SU-DHL-6 (cell line): ENCODE measurements around the gene F9.
"Not testable (repeated sequence)": the region's sequence is repeated elsewhere in the genome, so short reads cannot be mapped to it uniquely, and the experiment has no call there.

Source experiments
- H2AFZ ChIP-seq: fragments of 200-600 bp; sonication (generic); 2 replicates; pipeline ENCODE4 v1.6.1; 2014; ENCODE audit warnings: low read depth, mild to moderate bottlenecking, moderate library complexity, mixed read lengths, antibody characterized with exemption, low read length; ENCODE audit not compliant: severe bottlenecking
- H3F3A ChIP-seq: fragments of 200-600 bp; shearing (Covaris generic); 2 replicates; pipeline ENCODE4 v1.6.0; 2016; ENCODE audit warnings: antibody characterized with exemption, mild to moderate bottlenecking; ENCODE audit not compliant: insufficient read depth
- H3K27ac ChIP-seq: fragments of 200-600 bp; sonication (generic); 2 replicates; pipeline ENCODE4 v1.5.1; 2016; ENCODE audit warnings: low read depth, mild to moderate bottlenecking, low read length, moderate library complexity, mixed read lengths
- H3K27me3 ChIP-seq: fragments of 200-600 bp; sonication (generic), shearing (Covaris generic); 2 replicates; pipeline ENCODE4 v1.6.0; 2014; ENCODE audit warnings: mild to moderate bottlenecking, low read length
- H3K36me3 ChIP-seq: fragments of 200-600 bp; sonication (generic); 2 replicates; pipeline ENCODE4 v1.6.1; 2014; ENCODE audit warnings: mild to moderate bottlenecking, low read length, mixed read lengths
- H3K4me2 ChIP-seq: fragments of 300-600, 200-600 bp; shearing (Covaris generic), sonication (generic); 2 replicates; pipeline ENCODE4 v1.6.0; 2014; ENCODE audit warnings: low read length, low read depth, mild to moderate bottlenecking; ENCODE audit not compliant: poor library complexity, severe bottlenecking
- H3K4me3 ChIP-seq: fragments of 200-600 bp; sonication (generic); 2 replicates; pipeline ENCODE4 v1.5.1; 2014; ENCODE audit warnings: antibody characterized with exemption, low read length, mild to moderate bottlenecking, mixed read lengths; ENCODE audit not compliant: insufficient read depth, poor library complexity, severe bottlenecking
- H3K79me2 ChIP-seq: fragments of 200-600 bp; sonication (generic); 2 replicates; pipeline ENCODE4 v1.6.1; 2014; ENCODE audit warnings: mild to moderate bottlenecking, low read length, moderate library complexity; ENCODE audit not compliant: insufficient read depth
- H3K9ac ChIP-seq: fragments of 200-600 bp; sonication (generic); 2 replicates; pipeline ENCODE4 v1.7.0; 2014; ENCODE audit warnings: mild to moderate bottlenecking, low read length
- H3K9me2 ChIP-seq: fragments of 200-600 bp; sonication (generic); replicated peaks from 2 replicates; pipeline ENCODE4 v1.6.1; 2014; ENCODE audit warnings: low read length; ENCODE audit not compliant: insufficient read depth
- H3K9me3 ChIP-seq: fragments of 200-600 bp; sonication (generic); 2 replicates; pipeline ENCODE4 v1.6.1; 2014; ENCODE audit warnings: low read length, mixed read lengths; ENCODE audit not compliant: insufficient read depth
- H4K20me1 ChIP-seq: fragments of 200-600 bp; sonication (generic); 2 replicates; pipeline ENCODE4 v1.6.1; 2014; ENCODE audit warnings: low read depth, mild to moderate bottlenecking, antibody characterized with exemption, low read length, moderate library complexity, mixed read lengths
- CTCF ChIP-seq: fragments of 200-600 bp; sonication (generic); IDR thresholded peaks from one replicate; pipeline ENCODE4 v1.5.1; 2017; ENCODE audit warnings: antibody characterized with exemption, mild to moderate bottlenecking, low read length, moderate library complexity; ENCODE audit not compliant: insufficient read depth, poor library complexity, severe bottlenecking
- EZH2phosphoT487 ChIP-seq: fragments of 200-600 bp; sonication (generic), shearing (Covaris generic); conservative IDR thresholded peaks from 2 replicates; pipeline ENCODE4 v1.6.1; 2018; ENCODE audit warnings: mild to moderate bottlenecking, antibody characterized with exemption, low read length, moderate library complexity, mixed read lengths

F9 gene

GRCh38 chrX:139518475-139518874 is 12.1 kb upstream of the F9 start:
- Histone ChIP-seq H3K36me3 (no peaks in the 10 kb centered on the region), H3K27me3 (no peaks in the 10 kb centered on the region), H3K4me3 (no peak overlapping the region), H3K9ac (no peak overlapping the region), H3K79me2 (no peaks in the 10 kb centered on the region), H3K4me2 (no peak overlapping the region), H3F3A (no peaks in the 10 kb centered on the region), H3K27ac (no peak overlapping the region), H4K20me1 (no peaks in the 10 kb centered on the region), H3K9me3 (no peaks in the 10 kb centered on the region), H2AFZ (no peak overlapping the region), H3K9me2 (no peaks in the 10 kb centered on the region)
- TF ChIP-seq EZH2phosphoT487 (no peak), CTCF (no peak)

GRCh38 chrX:139528829-139529228 is 1.7 kb upstream of the F9 start:
- H4K20me1 ChIP-seq, H3K27me3 ChIP-seq, H2AFZ ChIP-seq, H3K79me2 ChIP-seq, H3F3A ChIP-seq, H3K9me3 ChIP-seq, H3K9ac ChIP-seq, H3K27ac ChIP-seq, H3K4me3 ChIP-seq, H3K4me2 ChIP-seq, H3K36me3 ChIP-seq, H3K9me2 ChIP-seq: not testable (repeated sequence)

- Histone ChIP-seq H3K4me3 (no peak overlapping the region), H3K9me3 (no peaks in the 10 kb centered on the region), H3K27me3 (no peaks in the 10 kb centered on the region), H4K20me1 (no peaks in the 10 kb centered on the region), H3K4me2 (no peak overlapping the region), H3K79me2 (no peaks in the 10 kb centered on the region), H3K9ac (no peak overlapping the region), H3K36me3 (no peaks in the 10 kb centered on the region), H3K27ac (no peak overlapping the region), H3F3A (no peaks in the 10 kb centered on the region), H3K9me2 (no peaks in the 10 kb centered on the region), H2AFZ (no peak overlapping the region)
- TF ChIP-seq CTCF = no peak
- no peak for TF ChIP-seq EZH2phosphoT487
Observed at GRCh38 chrX:139532834-139533233, 2.3 kb downstream of the F9 start.

GRCh38 chrX:139533444-139533843 is 2.9 kb downstream of the F9 start:
- H3K4me3 ChIP-seq = no peak overlapping the region
- H3K36me3 ChIP-seq = no peaks in the 10 kb centered on the region
- H3K27me3 ChIP-seq = no peaks in the 10 kb centered on the region
- H4K20me1 ChIP-seq = no peaks in the 10 kb centered on the region
- H3F3A ChIP-seq = no peaks in the 10 kb centered on the region
- no peaks in the 10 kb centered on the region for H3K9me3 ChIP-seq
- no peak overlapping the region for H2AFZ ChIP-seq
- H3K9ac ChIP-seq = no peak overlapping the region
- H3K79me2 ChIP-seq = no peaks in the 10 kb centered on the region
- H3K9me2 ChIP-seq = no peaks in the 10 kb centered on the region
- H3K4me2 ChIP-seq = no peak overlapping the region
- H3K27ac ChIP-seq = no peak overlapping the region
- TF ChIP-seq EZH2phosphoT487 (no peak), CTCF (no peak)
